ENCODE data around the gene GRAP2. TPM values are rescaled to one million over a fixed set of nuclear protein-coding genes. Genes with fewer than 3 reads are reported as not detected.

GRAP2 gene
- total RNA-seq, 1 experiment from 2014 or later = 0.42 TPM

- CTCF ChIA-PET = interaction anchor here (1.2 kb wide), 1 partner anchor 27 kb away, joined by 3 read pairs; no protein-coding TSS in a partner anchor
- DNase-seq (ENCODE audit: low read depth, low spot score) = no peak
- no peak overlapping the region for H3K9ac ChIP-seq (ENCODE audit: low read length)
Measured at GRCh38 chr22:40009292-40009774, 108.4 kb downstream of the GRAP2 start.

More at GRCh38 chr22:40009292-40009774, 108.4 kb downstream of the GRAP2 start:
- no peak overlapping the region for H3K27ac ChIP-seq (ENCODE audit: low read depth, low read length)
- no TSS peak for BruUV-seq (replicated peaks)
- no peaks in the 10 kb centered on the region for H3K9me3 ChIP-seq (ENCODE audit: control insufficient read depth in 1 of 2, insufficient read depth in 1 of 2, low read depth in 1 of 2, low read length in 2 of 2)
- intact Hi-C loops (cut with micrococcal nuclease) = no loop called here
- no peaks in the 10 kb centered on the region for H3K27me3 ChIP-seq (ENCODE audit: insufficient read depth, low read length)
- no peak overlapping the region for H3K4me3 ChIP-seq (replicated peaks in 1 of 2; ENCODE audit: low read depth in 1 of 2, low read length in 2 of 2)
- H3K4me2 ChIP-seq (ENCODE audit: low read length) = no peak overlapping the region
- peaks cover 34% of the 10 kb centered on the region for H3K79me2 ChIP-seq (ENCODE audit: insufficient read depth, low read length)
- ChIA-PET POLR2A (no interaction called here), RAD21 (ENCODE audit: low non-redundant PET in 1 of 2, low total read pairs in 2 of 2, uncharacterized antibody in 2 of 2, unreplicated experiment in 2 of 2) (no interaction called here)
- H3K36me3 ChIP-seq (ENCODE audit: control insufficient read depth in 1 of 2, insufficient read depth in 2 of 2, low read length in 2 of 2) = no peaks in the 10 kb centered on the region
- TF ChIP-seq RAD21 (IDR thresholded peaks at IDR 0.05; ENCODE audit: low read depth) = no peak
- TF ChIP-seq SIN3A (IDR thresholded peaks at IDR 0.05; ENCODE audit: low read depth) = no peak
- no peak for TF ChIP-seq JUND (IDR thresholded peaks at IDR 0.05)
- TF ChIP-seq YY1 (IDR thresholded peaks at IDR 0.05; ENCODE audit: extremely low read depth, insufficient replicate concordance, low read depth, low read length) = no peak
- no peak for TF ChIP-seq REST (IDR thresholded peaks at IDR 0.05; ENCODE audit: low read depth)
- no peak for TF ChIP-seq ZNF274 (IDR thresholded peaks at IDR 0.05; ENCODE audit: low read depth, low read length)
- no peak for TF ChIP-seq POLR2A (IDR thresholded peaks at IDR 0.05; ENCODE audit: borderline replicate concordance, extremely low read depth, insufficient read depth, insufficient read length)
- no peak for TF ChIP-seq ZBTB33 (IDR thresholded peaks at IDR 0.05; ENCODE audit: extremely low read depth, insufficient replicate concordance, low read length)
- no peak for TF ChIP-seq SRF (IDR thresholded peaks at IDR 0.05; ENCODE audit: low read depth)
- no peak for TF ChIP-seq SP1 (IDR thresholded peaks at IDR 0.05; ENCODE audit: low read depth)
- TF ChIP-seq MAX (IDR thresholded peaks at IDR 0.05) = no peak
- no peak overlapping the region for H2AFZ ChIP-seq (ENCODE audit: low read depth, low read length, poor library complexity, severe bottlenecking)
- no peaks in the 10 kb centered on the region for H4K20me1 ChIP-seq (ENCODE audit: insufficient read depth)
- no peaks in the 10 kb centered on the region; a peak in 1 of 4 replicates for H3K4me1 ChIP-seq (ENCODE audit: control insufficient read depth in 1 of 2, insufficient read depth in 2 of 2, low read length in 2 of 2)
- no peaks in the 10 kb centered on the region for H3K9me2 ChIP-seq (ENCODE audit: insufficient read depth)
- ATAC-seq = no peak
